Ammon's horn (tissue), 1 donor: ENCODE measurements around the gene COLEC11.
"Not testable (repeated sequence)": the region's sequence is repeated elsewhere in the genome, so short reads cannot be mapped to it uniquely, and the experiment has no call there.

Experiments
- DNase-seq: peaks from one replicate; pipeline ENCODE4 v3.0.0-alpha.2; 2016; ENCODE audit warnings: low spot score

Gene COLEC11

DNA sequence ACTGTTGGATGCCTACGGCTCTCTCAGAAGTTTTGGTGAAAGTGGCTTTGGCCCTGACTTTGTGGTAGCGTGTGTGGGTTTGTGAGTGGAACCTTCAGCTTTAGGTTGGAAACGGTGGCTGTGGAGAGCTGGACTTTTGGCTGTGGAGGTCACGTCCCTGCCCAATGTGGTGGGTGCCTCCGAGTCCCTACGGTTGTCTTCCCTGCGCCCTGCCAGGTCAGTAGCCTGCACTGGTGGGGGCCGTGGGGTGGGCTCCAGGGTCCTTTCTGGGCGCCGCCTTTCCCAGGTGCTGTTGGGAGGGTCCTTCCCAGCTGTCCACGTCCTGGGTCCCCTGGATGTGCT lies 11.1 kb downstream of the COLEC11 start:
- DNase-seq = no peak

DNA sequence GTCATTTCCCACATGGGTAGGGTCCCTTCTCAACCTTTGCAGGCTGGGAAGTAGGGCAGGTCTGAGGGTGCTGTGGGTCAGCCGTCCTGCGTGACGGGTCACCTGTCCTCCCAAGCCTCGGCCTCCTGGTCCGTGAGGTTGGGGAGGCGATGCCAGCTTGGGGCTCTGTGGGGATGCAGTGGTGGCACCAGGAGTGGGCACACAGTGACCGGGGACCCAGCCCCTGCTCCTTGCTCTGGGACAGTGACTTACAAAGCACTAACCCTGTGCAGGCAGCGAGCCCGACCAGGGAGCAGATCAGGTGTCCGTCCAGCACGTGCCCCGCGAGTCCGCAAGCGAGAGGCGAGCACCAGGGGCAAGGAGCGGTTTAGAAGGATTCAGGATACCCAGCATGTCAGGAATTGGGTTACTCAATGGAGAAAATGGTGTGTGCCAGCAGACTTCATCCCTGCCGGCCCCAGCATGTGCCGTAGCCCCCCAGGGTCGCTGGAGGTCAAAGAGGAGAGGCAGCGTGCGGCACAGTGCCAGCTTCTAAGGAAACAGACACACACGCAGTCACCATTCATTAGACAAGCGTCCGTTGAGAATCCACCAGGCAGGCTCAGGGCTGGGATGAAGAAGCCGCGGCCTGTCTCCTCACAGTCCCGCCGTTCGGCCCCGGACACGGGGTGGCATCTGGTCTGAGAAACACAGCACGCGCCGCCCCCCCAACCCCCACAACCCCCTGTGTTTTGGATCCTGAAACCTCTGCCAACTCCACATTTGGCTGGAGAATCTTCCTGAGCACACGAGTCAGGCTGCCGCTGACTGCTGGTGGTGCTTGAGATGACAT lies 11.7 kb downstream of the COLEC11 start:
- no peak for DNase-seq

DNA sequence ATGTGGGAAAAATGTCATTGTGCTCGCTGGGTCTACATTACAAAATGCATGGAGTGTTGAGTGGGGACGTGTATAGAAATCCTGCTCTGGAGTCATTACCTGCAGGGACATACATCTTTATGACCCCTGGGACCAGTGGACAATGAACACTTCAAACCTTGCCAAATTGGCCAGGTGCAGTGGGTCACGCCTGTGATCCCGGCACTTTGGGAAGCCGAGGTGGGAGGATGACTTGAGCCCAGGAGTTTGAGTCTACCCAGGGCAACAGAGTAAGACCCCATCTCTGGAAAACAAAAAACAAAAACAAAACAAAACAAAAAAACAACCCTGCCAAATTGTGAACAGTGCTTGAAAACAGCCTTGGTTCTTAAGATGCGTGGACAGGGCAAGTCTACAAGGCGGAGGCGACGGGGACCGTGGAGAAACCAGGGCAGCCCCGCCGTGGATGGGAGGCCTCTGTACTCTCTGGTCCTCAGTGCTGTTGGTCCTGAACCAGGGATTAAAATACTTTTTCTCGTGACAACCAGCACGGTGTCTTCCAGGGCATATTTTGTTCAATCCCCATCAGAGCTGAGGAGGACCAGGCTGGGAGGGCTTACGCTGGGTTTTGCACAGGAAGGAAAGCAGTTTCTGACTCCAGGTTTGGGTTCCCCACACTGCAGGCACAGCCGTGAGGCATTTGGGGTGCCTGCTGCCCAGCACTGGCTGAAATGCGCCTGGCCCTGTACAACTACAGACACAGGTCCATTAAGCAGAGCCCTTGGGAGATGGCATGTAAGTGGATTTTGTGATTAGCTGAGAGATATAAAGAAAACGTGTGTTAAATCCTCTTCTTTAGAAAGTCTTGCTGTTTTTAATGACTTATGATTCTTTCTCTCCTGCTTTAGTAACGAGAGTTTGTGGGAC lies 13.7 kb downstream of the COLEC11 start:
- DNase-seq = no peak

DNA sequence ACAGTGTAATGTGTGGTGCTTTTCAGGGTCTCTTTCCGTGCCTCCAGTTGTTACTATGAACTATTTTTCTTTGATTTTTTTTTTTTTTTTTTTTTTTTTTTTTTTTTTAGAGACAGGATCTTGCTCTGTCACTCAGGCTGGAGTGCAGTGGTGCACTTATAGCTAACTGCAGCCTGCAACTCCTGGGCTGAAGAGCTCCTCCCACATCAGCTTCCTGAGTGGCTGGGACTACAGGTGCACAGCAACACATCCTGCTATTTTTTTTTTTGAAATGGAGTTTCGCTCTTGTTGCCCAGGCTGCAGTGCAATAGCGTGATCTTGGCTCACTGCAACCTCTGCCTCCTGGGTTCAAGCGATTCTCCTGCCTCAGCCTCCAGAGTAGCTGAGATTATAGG lies 14.4 kb downstream of the COLEC11 start:
- DNase-seq = not testable (repeated sequence)

DNA sequence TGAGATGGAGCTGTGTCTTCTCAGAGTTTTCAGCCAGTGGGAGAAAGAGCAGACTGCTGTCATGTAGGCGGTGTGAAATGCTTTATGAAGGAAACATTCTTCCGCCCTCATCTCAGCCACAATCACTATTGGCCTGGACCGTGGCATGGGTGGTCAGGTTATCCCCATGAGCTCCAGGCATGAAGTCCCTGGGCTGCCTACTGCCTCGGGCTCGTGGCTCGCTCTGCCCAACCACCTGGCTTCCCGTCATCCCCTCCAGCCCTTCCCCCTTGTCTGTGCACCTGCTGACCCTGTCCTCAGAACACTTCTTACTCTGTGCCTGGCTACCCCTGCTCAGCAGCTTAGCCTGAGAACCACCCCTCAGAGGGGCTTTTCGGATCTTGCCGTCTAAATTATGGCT lies 15.5 kb downstream of the COLEC11 start:
- DNase-seq = no peak

DNA sequence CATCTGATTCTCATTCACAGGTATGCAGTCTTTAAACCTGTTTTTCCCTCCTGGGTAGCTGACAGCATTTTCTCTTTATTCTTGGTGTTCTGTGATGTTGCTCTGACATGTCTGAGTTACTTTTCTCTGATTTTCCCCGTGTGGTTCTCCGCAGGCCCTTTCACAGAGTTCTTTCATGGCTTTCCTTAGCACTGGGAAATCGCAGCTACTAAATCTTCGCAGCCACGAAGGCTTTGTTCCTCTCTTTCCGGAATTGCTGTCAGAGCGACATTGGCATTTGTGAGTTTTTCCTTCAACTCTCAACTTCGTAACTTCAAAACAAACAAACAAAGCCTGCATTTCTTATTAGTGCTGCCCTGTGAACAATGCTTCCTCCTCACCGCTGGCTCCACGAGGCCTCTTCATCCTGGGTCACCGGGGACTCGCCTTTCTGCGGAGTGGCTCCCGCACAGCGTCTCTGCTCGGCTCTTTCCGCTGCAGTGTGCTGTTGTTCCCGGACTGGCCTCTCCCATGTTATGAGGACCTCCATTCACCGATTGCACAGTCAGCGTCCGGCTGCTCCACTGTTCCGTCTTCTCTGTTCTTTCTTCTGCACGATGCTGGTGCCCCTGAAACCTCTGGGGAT lies 16.1 kb downstream of the COLEC11 start:
- no peak for DNase-seq

DNA sequence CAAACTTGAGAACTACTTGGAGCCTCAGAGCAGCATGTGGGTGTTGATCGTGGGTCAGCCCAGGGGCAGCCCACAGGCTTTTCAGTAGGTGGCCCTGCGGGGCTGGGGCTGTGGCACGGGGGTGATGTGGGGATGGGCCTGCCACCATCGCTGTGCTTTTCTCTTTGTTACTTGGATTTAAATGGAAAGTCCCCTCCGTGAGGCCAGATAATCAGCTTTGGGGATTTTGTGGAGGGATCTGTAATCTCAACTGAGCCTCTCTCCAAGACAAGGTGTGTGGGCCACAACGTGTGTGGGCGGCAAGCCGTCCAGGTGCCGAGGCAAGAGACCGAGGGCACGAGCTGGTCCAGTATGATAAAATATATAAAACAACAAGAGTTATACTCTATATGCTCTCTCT lies 16.7 kb downstream of the COLEC11 start:
- no peak for DNase-seq

DNA sequence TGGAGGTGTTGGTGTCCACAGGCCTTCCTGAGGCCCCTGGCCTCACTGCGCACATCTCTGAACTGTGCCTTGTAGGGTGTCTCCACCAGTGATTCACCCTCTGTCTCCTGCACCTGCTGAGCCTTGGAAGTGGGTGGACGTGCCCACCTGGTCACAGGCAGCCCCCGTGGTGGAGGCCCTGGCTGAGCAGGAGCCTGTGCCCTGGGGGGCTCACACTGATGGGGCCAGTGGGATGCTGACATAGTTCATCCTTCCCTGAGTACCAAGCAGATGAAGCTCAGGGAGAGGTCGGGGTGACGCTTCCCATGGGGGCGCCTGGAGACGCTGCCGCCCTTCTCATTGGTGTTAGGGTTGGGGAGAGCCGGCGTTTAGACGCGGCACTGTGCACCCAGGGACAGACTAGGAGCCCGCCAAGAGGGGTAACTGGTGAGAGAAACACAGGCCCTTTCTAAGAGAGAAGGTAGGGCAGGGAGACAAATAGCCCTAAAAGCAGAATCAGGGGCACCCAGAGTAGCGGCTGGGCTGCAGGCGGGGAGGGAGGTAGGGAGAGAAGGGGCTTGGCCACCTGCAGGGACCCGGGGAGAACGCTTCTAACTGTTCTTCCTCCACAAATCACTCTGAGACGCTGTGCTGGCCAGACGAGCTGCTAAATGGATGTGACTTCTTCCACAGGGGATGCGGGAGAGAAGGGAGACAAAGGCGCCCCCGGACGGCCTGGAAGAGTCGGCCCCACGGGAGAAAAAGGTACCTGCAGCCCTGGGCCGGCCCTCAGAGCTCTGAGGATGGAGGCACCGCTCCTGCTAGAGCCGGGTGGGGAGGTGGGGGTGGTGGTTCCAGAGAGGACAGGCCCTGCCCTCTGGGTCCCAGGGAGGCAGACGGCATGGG lies 18.0 kb downstream of the COLEC11 start:
- no peak for DNase-seq

DNA sequence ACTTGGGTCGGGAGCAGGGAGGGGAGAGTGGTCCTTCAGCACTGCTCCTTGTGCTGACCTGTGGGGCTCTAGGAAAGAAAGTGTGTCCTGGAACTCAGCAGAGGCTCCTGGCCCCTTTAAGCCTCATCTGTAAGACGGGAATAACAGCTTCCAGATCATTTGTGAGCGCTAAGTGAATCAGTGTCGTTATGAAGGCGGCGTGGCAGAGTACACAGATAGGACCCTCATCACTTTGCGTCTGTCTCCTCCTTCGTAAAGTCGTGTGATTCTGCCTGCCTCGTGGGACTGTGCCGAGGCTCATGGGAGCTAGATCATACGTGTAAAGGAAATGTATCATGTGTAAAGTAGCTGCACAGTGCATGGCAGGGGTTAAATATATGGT lies 18.6 kb downstream of the COLEC11 start:
- no peak for DNase-seq

DNA sequence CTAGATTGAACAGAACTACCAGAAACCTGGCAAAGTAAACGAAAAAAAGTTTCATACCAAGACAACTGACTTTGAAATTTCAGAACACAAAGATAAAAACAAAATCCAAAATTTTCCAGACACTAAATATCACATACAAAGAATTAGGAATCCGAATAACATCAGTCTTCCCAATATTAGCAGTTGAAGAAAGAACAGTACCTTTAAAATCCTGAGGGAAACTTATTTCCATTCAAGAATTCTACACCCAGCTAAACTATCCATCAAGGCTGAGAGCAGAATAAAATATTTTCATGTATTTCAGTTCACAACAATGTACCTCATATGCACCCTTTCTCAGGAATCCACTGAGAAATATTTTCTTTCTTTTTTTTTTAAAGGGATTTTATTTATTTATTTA lies 19.8 kb downstream of the COLEC11 start:
- DNase-seq = not testable (repeated sequence)

DNA sequence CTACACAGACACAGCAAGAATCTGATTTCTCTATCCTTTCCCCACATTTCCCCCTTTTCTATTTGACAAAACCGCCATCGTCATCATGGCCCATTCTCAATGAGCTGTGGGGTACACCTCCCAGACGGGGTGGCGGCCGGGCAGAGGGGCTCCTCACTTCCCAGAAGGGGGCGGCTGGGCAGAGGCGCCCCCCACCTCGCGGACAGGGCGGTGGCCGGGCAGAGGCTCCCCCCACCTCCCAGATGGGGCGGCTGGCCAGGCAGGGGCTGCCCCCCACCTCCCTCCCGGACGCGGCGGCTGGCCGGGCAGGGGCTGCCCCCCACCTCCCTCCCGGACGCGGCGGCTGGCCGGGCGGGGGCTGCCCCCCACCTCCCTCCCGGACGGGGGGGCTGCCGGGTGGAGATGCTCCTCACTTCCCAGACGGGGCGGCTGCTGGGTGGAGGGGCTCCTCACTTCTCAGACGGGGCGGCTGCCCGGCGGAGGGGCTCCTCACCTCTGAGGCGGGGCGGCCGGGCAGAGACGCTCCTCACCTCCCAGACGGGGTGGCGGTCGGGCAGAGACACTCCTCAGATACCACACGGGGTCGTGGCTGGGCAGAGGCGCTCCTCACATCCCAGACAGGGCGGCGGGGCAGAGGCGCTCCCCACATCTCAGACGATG lies 20.8 kb downstream of the COLEC11 start:
- DNase-seq = not testable (repeated sequence)

DNA sequence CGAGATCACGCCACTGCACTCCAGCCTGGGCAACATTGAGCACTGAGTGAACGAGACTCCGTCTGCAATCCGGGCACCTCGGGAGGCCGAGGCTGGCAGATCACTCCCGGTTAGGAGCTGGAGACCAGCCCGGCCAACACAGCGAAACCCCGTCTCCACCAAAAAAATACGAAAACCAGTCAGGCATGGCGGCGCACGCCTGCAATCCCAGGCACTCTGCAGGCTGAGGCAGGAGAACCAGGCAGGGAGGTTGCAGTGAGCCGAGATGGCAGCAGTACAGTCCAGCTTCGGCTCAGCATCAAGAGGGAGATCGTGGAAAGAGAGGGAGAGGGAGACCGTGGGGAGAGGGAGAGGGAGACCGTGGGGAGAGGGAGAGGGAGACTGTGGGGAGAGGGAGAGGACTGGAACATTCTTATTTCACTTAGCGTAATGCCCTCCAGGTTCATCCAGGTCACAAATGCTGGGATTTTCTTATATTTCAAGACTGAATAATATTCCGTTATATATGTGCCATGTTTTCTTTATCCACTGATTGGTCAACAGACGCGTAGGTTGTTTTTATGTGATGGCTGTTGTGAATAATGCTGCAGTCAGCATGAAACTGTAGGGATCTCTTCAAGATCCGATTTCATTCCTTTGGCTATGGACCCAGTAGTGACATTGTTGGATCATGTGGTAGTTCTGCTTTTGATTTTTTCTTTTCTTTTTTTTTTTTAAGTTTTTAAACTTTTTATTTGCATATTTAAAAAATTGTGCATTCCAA lies 21.7 kb downstream of the COLEC11 start:
- not testable (repeated sequence) for DNase-seq

DNA sequence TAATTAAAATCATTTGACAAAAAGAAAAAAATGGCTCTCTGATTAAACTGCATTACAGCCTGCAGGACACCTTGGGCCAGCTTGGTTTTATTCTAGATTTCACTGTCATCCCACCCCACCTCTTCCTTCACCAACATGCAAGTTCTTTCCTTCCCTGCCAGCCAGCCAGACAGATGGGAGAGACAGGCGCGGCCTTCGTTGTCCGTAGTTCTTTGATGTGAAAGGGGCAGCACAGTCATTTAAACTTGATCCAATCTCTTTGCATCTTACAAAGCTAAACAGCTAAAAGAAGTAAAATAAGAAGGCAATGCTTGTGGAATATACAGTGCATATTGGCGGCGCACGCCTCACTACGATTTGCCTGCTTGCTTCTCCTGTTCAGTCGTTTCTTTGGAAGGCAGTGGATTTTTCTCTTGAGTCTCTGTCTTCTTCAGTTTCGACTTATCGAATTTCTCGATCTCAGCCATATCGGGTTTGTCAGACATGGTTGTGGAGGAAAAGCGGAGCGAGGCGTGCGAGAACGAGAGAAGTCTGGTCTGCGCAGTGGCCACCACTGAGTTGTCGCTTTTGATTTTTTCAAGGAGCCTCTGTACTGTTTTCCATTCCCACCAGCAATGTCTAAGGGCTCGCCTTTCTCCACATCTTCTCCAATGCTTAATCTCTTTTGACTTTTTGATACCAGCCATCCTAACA lies 22.4 kb downstream of the COLEC11 start:
- DNase-seq = no peak

DNA sequence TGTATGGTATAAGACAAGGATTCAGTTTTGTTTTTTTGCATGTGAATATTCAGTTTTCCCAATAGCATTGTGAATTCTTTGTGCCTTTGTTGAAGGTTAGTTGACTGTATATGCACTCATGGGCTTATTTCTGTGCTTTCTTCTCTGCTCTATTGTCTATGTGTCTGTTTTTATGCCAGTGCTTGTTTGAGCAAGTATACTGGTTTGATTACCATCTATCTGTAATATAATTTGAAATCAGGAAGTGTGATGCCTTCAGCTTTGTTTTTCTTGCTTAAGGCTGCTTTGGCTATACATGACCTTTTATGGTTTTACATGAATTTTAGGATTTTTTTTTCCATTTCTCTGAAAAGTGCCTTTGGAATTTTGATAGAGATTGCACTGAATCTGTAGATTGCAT lies 23.5 kb downstream of the COLEC11 start:
- DNase-seq = no peak

DNA sequence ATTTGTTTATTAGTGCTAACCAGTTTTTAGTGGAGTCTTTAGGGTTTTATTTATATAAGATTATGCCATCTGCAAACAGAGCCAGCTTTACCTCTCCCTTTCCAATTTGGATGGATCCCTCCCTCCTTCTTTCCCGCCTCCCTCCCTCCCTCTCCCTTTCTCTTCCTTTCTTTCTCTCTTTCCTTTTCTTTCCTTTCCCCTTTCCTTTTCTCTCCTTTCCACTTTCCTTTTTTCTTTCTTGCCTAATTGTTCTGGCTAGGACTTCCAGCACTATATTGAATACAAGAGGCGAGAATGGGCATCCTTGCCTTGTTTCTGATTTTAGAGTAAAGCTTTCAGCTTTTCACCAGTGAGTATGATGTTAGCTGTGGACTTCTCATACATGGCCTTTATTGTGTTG lies 24.1 kb downstream of the COLEC11 start:
- no peak for DNase-seq

DNA sequence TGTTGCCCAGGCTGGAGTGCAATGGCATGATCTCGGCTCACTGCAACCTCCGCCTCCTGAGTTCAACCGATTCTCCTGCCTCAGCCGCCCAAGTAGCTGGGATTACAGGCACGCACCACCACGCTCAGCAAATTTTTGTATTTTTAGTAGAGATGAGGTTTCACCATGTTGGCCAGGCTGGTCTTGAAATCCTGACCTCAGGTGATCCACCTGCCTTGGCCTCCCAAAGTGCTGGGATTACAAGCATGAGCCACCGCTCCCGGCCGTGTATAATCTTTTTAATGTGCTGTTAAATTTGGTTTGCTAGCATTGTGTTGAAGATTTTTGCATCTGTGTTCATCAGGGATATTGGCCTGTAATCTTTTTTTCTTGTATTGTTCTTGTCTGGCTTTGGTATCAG lies 24.7 kb downstream of the COLEC11 start:
- not testable (repeated sequence) for DNase-seq

DNA sequence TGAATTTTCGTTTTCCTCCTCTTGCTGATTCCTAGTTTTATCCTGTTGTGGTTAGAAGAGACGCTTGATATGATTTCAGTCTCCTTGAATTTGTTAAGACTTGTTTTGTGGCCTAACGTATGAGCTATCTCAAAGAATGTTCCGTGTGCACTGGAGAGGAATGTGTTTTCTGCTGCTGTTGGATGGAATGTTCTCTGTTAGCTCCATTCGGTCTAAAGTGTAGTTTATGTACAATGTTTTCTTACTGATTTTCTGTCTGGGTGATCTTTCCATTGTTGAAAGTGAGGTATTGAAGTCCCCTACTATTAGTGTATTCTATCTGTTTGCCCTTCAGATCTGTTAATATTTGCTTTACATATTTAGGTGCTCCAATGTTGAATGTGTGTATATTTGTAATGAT lies 25.9 kb downstream of the COLEC11 start:
- DNase-seq = no peak

DNA sequence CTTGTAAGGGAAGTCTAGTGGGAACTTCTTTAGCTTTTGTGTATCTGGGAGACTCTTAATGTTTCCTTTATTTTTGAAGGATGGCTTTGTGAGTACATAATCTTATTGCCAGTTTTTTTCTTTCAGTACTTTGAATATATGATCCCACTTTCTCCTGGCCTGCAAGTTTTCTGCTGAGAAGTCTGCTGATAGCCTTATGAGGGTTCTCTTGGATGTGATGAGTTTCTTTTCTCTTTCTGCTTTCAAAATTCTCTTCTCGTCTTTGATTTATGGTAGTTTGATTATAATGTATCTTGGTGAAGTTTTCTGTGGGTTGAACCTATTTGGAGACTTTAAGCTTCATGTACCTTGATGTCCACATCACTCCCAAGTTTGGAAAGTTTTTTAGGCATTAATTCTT lies 28.1 kb downstream of the COLEC11 start:
- DNase-seq = no peak

DNA sequence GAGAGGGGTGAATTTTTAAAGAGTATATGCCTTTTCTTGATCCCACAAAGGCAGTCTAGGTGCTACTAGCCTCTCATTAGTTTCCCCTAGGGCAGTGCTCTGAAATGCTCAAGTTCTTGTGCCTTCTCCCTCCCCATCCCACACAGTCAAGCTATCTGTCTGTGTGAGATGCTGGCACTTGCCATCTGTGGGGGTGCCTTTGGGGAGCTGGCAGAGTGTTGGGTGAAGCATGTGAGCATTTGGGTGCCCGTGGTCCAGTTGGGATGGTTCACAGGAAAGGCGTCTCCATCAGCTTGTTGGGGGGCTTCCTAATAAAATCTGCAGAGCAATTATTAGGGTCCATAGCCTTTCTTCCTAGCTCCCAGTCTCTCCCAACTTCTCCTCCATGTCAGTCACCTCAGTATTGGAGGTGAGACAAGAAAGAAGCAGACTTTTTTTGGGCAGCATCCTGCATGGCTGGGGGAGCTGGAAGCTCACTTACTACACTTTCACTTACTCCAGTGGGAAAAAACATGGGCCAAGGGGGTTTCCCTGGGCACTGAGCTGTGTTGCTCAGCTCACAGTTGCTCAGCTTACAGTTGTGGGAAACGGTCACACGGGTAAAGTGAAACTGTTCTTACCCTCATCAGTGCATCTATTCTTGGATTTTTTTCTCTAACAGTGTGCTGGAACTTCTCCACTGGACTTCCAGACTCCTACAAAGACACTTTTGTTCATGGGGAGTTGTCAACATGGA lies 29.3 kb downstream of the COLEC11 start:
- DNase-seq = no peak
